ENCODE data around the gene FOXP1. TPM values are rescaled to one million over a fixed set of nuclear protein-coding genes. Genes with fewer than 3 reads are reported as not detected.

Gene FOXP1
- polyA plus RNA-seq, 4 donors = 4.9 to 66.5 (median 15.3) TPM

DNA sequence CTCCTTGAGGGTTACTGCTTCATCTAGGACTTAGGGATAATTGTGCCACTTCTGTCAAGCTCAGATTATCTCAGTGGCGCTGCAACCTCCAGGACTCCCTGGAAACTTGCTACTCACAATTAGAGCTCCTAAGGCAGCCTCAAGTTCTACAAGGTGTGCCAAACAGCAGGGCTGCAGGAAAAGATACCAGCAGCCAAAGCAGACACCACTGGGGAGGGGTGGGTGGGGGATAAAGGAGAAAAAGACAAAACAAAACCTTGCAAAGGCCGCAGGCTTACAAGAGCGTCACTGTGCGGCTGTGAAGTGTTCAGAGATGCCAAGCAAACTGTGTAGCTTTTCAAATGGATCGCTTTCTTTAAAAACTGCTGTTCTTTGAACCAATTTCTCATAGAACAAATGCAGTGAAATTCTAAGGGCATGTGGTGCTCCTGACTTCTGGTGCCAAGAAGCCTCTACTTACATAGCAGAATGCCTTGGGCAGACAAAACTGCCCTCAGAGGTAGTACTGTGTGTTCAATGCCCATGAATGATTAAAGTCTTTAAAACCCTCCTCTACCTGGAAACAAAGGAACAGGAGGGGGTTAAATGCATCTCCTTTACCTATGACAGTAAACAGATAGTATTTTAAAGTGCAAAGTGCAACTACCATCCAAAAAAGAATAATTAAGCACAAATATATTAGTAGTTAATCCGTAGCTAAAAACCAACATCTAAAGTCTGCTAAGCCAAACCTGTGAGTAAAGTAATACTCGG lies 353.4 kb downstream of the FOXP1 start:
- FAIRE-seq (no peak), DNase-seq (no peak)
- 89 to 91% (median 90%) methylated on average over 7 of the region's 7 CpGs for WGBS, 3 donors
- Histone ChIP-seq H3K4me3 (ENCODE audit: low read depth in 1 of 3, low read length in 3 of 3) (no peak overlapping the region), H3K27me3 (ENCODE audit: control insufficient read depth in 3 of 3, insufficient read depth in 3 of 3, low read length in 3 of 3) (no peaks in the 10 kb centered on the region), H3K36me3 (ENCODE audit: control insufficient read depth in 3 of 3, insufficient read depth in 2 of 3, low read depth in 1 of 3, low read length in 3 of 3) (peaks cover 0 to 8% (median 0%) of the 10 kb centered on the region in 3 donors), H3K9me3 (ENCODE audit: control insufficient read depth in 2 of 2, insufficient read depth in 1 of 2, low read depth in 1 of 2, low read length in 1 of 2) (no peaks in the 10 kb centered on the region), H3K4me1 (ENCODE audit: control insufficient read depth in 3 of 3, insufficient read depth in 2 of 3, low read depth in 1 of 3, low read length in 2 of 3) (peaks cover 0 to 16% (median 3%) of the 10 kb centered on the region in 3 donors), H3K27ac (ENCODE audit: low read depth in 1 of 3, low read length in 2 of 3) (no peak overlapping the region)

DNA sequence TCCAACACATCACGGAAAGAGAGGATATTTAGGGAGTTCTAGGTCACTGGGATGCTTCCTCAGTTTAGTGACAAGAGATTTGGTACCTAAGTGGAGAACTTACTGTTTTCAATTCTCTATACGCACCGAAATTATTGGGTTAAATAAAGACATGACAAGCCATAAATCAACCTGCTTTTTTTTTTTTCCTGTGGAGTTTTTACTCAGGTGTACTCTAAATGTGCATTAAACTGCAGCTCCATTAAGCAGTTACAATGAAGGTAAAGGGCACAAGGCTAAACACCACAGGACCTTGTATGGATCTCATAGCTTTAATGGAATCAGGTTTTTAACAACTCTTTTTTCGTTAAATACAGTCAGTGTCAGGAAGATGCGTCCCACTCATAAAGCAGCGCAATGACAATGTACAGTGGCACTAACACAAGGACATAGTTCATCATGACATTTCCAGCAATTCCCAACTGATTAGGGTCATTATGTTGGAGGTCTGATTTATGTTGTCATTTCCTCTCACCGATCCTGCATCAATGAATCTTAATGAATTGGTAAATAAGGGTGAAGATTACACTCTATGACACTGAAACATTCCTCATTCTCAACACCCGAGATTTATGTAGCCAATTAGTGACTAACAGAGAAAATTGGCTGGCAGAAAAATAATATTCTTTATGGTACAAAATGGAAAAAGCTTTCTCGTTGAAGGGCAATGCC lies 355.2 kb downstream of the FOXP1 start:
- no peak for DNase-seq
- FAIRE-seq = no peak
- peaks cover 0 to 10% (median 0%) of the 10 kb centered on the region in 3 donors for H3K36me3 ChIP-seq (ENCODE audit: control insufficient read depth in 3 of 3, insufficient read depth in 2 of 3, low read depth in 1 of 3, low read length in 3 of 3)
- peaks cover 0 to 16% (median 3%) of the 10 kb centered on the region in 3 donors for H3K4me1 ChIP-seq (ENCODE audit: control insufficient read depth in 3 of 3, insufficient read depth in 2 of 3, low read depth in 1 of 3, low read length in 2 of 3)
- H3K4me3 ChIP-seq (ENCODE audit: low read depth in 1 of 3, low read length in 3 of 3) = no peak overlapping the region
- H3K9me3 ChIP-seq (ENCODE audit: control insufficient read depth in 2 of 2, insufficient read depth in 1 of 2, low read depth in 1 of 2, low read length in 1 of 2) = no peaks in the 10 kb centered on the region
- no peak overlapping the region for H3K27ac ChIP-seq (ENCODE audit: low read depth in 1 of 3, low read length in 2 of 3)
- WGBS, 3 donors = 84 to 93% (median 89%) methylated on average over 9 of the region's 9 CpGs
- no peaks in the 10 kb centered on the region for H3K27me3 ChIP-seq (ENCODE audit: control insufficient read depth in 3 of 3, insufficient read depth in 3 of 3, low read length in 3 of 3)

DNA sequence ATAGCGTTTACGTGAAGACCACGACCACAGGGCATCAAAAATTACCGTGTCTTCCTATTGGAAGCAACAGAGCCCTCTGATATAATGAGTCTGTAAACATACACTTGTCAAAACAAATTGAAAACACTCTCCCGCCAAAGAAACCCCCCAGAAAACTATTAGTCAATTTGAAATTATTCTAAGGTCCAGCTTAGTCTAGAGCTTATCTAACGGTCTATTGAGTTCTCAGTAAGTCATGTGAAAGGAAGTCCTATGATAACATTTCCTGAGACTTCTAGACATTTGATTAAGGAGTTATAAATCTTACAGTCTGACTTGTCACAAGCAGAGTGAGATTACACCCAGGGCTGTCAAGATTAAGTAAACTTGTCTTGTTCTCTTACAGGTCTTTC lies 356.3 kb downstream of the FOXP1 start:
- H3K36me3 ChIP-seq (ENCODE audit: control insufficient read depth in 3 of 3, insufficient read depth in 2 of 3, low read depth in 1 of 3, low read length in 3 of 3) = peaks cover 0 to 10% (median 0%) of the 10 kb centered on the region in 3 donors
- WGBS, 3 donors = 61 to 78% (median 63%) methylated on average over 6 of the region's 6 CpGs
- FAIRE-seq (no peak), DNase-seq (no peak)
- no peaks in the 10 kb centered on the region for H3K27me3 ChIP-seq (ENCODE audit: control insufficient read depth in 3 of 3, insufficient read depth in 3 of 3, low read length in 3 of 3)
- no peak overlapping the region for H3K4me3 ChIP-seq (ENCODE audit: low read depth in 1 of 3, low read length in 3 of 3)
- H3K9me3 ChIP-seq (ENCODE audit: control insufficient read depth in 2 of 2, insufficient read depth in 1 of 2, low read depth in 1 of 2, low read length in 1 of 2) = no peaks in the 10 kb centered on the region
- peak overlapping the region in 1 of 3 donors; percentile 83 for H3K27ac ChIP-seq (ENCODE audit: low read depth in 1 of 3, low read length in 2 of 3)
- H3K4me1 ChIP-seq (ENCODE audit: control insufficient read depth in 3 of 3, insufficient read depth in 2 of 3, low read depth in 1 of 3, low read length in 2 of 3) = peaks cover 0 to 16% (median 3%) of the 10 kb centered on the region in 3 donors

DNA sequence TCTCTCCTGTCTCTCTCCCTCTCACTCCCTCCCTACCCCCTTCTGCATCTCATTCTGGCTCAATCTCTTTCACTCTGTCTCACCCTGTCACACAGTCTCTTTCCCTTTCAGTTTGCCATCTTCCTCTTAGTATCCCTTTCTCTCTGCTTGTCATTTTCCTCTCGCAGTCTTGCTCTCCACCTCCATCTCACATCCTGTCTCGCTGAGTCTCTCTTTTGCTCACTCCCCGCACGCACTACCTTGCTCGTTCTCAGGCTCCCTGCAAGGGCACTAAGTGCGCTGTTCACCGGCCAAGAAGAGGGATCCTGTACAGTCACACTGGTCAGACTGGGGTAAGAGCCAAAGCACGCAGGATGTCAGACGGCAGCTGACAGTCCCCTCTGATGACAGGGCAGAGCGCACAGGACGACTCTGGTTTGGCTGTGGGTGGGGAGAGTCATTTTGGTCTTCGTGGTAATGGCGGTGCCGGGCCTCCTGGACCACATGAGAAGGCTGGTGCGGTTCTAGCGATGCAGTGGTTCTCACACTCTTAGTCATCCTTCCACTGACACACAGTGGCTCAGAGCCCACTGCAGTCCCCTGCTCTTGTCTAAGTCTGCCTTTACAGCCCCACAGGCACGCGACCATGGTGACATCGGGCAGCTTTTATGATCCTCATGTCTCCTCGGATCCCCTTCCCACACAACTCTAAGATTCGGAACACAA lies 356.8 kb downstream of the FOXP1 start:
- Histone ChIP-seq H3K4me1 (ENCODE audit: control insufficient read depth in 3 of 3, insufficient read depth in 2 of 3, low read depth in 1 of 3, low read length in 2 of 3) (peaks cover 0 to 16% (median 3%) of the 10 kb centered on the region in 3 donors), H3K36me3 (ENCODE audit: control insufficient read depth in 3 of 3, insufficient read depth in 2 of 3, low read depth in 1 of 3, low read length in 3 of 3) (peaks cover 0 to 14% (median 0%) of the 10 kb centered on the region in 3 donors), H3K27ac (ENCODE audit: low read depth in 1 of 3, low read length in 2 of 3) (peak overlapping the region in 1 of 3 donors; percentile 83), H3K9me3 (ENCODE audit: control insufficient read depth in 2 of 2, insufficient read depth in 1 of 2, low read depth in 1 of 2, low read length in 1 of 2) (no peaks in the 10 kb centered on the region), H3K4me3 (ENCODE audit: low read depth in 1 of 3, low read length in 3 of 3) (no peak overlapping the region), H3K27me3 (ENCODE audit: control insufficient read depth in 3 of 3, insufficient read depth in 3 of 3, low read length in 3 of 3) (no peaks in the 10 kb centered on the region)
- 65 to 83% (median 66%) methylated on average over 21 of the region's 21 CpGs for WGBS, 3 donors
- no peak for FAIRE-seq
- no peak for DNase-seq

DNA sequence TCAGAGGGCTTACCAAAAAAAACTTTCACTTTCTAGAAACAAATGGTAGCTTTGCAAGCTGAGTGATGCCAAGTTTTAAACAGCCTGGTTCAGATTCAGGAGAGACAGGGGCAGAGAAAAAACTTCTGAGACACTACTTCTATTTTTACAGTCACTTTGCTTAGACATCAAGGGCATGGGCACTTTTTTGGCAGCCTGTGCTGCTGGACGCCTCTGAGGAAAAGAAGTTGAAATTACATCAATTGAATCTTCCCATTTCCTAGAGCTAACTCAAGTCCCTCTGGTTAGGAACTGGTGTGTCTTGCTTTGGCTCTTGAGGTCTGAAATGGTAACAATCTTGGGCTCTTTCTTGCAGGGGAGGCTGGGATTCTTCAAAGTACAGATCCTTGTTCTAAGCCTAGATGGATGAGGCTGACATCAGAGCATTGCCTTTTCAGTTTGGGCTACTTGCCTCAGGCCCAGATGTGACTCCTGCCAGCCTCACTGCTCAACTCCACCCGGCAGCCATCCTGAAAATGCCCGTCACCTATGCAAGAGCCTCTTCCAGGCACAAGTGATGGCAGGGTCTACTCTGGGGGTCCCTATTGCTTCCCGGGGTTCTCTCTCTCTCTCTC lies 357.5 kb downstream of the FOXP1 start:
- Histone ChIP-seq H3K27ac (ENCODE audit: low read depth in 1 of 3, low read length in 2 of 3) (peak overlapping the region in 1 of 3 donors; percentile 83), H3K4me1 (ENCODE audit: control insufficient read depth in 3 of 3, insufficient read depth in 2 of 3, low read depth in 1 of 3, low read length in 2 of 3) (peaks cover 0 to 16% (median 3%) of the 10 kb centered on the region in 3 donors), H3K27me3 (ENCODE audit: control insufficient read depth in 3 of 3, insufficient read depth in 3 of 3, low read length in 3 of 3) (no peaks in the 10 kb centered on the region), H3K9me3 (ENCODE audit: control insufficient read depth in 2 of 2, insufficient read depth in 1 of 2, low read depth in 1 of 2, low read length in 1 of 2) (peaks cover 0 to 3% of the 10 kb centered on the region in 2 donors), H3K36me3 (ENCODE audit: control insufficient read depth in 3 of 3, insufficient read depth in 2 of 3, low read depth in 1 of 3, low read length in 3 of 3) (peaks cover 0 to 15% (median 0%) of the 10 kb centered on the region in 3 donors), H3K4me3 (ENCODE audit: low read depth in 1 of 3, low read length in 3 of 3) (no peak overlapping the region)
- FAIRE-seq = no peak
- no peak for DNase-seq
- 58 to 89% (median 76%) methylated on average over 4 of the region's 4 CpGs for WGBS, 3 donors

DNA sequence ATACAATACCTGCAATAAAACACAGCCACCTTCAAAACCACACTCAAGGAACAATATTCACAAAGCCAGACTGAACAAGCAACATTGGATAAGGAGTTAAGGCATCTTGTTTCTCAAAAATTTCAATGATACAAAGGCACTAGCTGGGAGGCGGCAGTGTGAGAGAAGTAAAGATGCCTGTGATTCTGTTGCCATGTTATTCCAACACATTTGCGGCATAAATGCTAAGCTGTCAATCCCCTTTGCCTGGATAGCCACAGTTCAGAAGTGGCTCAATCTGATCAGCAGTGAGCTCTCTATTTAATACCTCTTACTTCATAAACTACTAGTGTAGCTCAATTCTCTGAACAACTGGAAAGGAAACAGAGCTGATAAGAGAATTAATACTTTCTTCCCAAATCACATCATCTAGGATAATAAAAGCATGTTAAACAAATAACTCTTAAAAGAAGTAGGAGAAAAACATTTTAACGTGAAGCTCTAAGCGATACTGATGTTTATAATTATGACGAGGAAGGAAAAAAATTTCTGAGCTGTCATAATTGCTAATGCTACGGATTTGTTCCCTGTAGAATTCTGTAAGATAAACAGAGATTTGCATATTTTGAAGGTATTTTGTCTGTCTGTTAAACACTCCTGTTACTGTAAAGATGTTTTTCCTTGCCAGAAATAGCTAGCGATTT lies 358.4 kb downstream of the FOXP1 start:
- H3K36me3 ChIP-seq (ENCODE audit: control insufficient read depth in 3 of 3, insufficient read depth in 2 of 3, low read depth in 1 of 3, low read length in 3 of 3) = peaks cover 0 to 18% (median 0%) of the 10 kb centered on the region in 3 donors
- 69 to 87% (median 85%) methylated on average over 7 of the region's 7 CpGs for WGBS, 3 donors
- DNase-seq (no peak), FAIRE-seq (no peak)
- peaks cover 0 to 16% (median 3%) of the 10 kb centered on the region in 3 donors for H3K4me1 ChIP-seq (ENCODE audit: control insufficient read depth in 3 of 3, insufficient read depth in 2 of 3, low read depth in 1 of 3, low read length in 2 of 3)
- H3K27me3 ChIP-seq (ENCODE audit: control insufficient read depth in 3 of 3, insufficient read depth in 3 of 3, low read length in 3 of 3) = no peaks in the 10 kb centered on the region
- H3K4me3 ChIP-seq (ENCODE audit: low read depth in 1 of 3, low read length in 3 of 3) = no peak overlapping the region
- H3K9me3 ChIP-seq (ENCODE audit: control insufficient read depth in 2 of 2, insufficient read depth in 1 of 2, low read depth in 1 of 2, low read length in 1 of 2) = peaks cover 0 to 6% of the 10 kb centered on the region in 2 donors
- H3K27ac ChIP-seq (ENCODE audit: low read depth in 1 of 3, low read length in 2 of 3) = peak overlapping the region in 1 of 3 donors; percentile 48

DNA sequence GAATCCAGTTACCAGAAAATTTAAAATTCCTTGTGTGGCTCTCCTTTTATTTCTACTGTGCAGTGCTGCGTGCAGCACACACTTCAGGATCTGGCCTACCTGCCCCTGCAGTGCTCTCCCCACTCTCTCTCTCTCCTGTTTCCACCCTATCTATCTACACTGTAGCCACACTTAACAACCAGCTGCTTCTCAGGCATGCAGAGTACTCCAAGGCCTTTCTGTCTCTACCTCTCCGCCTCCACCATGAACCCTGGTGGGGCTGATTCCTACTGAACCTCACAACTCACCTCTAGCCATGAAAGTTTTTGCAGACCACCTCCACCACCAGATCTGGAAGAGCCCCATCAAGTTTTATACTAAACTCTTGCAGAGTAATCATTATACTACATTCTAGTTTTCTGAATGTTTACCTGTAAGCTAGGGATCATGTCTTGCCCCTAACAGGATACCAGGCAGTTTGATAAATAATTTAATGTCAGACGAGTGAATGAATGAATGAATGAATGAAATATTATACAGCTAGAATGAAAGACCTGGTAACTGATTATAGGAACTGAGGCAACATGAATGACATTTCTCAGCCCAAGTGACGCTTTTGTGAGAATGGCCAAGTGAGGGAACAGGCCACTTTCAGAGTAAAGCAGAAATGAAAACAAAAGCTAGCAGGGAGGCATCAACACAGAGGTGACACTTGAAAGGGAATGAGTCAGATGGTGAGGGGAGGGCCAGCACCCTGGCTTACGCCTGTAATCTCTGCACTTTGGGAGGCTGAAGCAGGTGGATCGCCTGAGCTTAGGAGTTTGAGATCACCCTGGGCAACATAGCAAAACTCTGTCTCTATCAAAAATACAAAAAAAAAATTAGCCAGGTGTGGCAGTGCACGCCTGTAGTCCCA lies 363.5 kb downstream of the FOXP1 start:
- no peak for FAIRE-seq
- Histone ChIP-seq H3K4me1 (ENCODE audit: control insufficient read depth in 3 of 3, insufficient read depth in 2 of 3, low read depth in 1 of 3, low read length in 2 of 3) (no peaks in the 10 kb centered on the region), H3K4me3 (ENCODE audit: low read depth in 1 of 3, low read length in 3 of 3) (no peak overlapping the region), H3K9me3 (ENCODE audit: control insufficient read depth in 2 of 2, insufficient read depth in 1 of 2, low read depth in 1 of 2, low read length in 1 of 2) (peaks cover 0 to 6% of the 10 kb centered on the region in 2 donors), H3K27ac (ENCODE audit: low read depth in 1 of 3, low read length in 2 of 3) (no peak overlapping the region), H3K27me3 (ENCODE audit: control insufficient read depth in 3 of 3, insufficient read depth in 3 of 3, low read length in 3 of 3) (no peaks in the 10 kb centered on the region), H3K36me3 (ENCODE audit: control insufficient read depth in 3 of 3, insufficient read depth in 2 of 3, low read depth in 1 of 3, low read length in 3 of 3) (peaks cover 0 to 18% (median 1%) of the 10 kb centered on the region in 3 donors)
- WGBS, 3 donors = 83 to 86% (median 86%) methylated on average over 7 of the region's 7 CpGs
- no peak for DNase-seq

Data from small intestine (tissue), 7 donors.